BLaER1 (cell line): ENCODE results near the gene DUSP16.

Experiments used
- H3K27ac ChIP-seq: shearing (Covaris generic); formaldehyde crosslinking; 2 replicates; pipeline ENCODE4 v1.8.1; 2022
- H3K27me3 ChIP-seq: shearing (Covaris generic); formaldehyde crosslinking; 2 replicates; pipeline ENCODE4 v1.8.1; 2022
- H3K36me3 ChIP-seq: shearing (Covaris generic); formaldehyde crosslinking; 2 replicates; pipeline ENCODE4 v1.8.1; 2022
- H3K4me1 ChIP-seq: shearing (Covaris generic); formaldehyde crosslinking; 2 replicates; pipeline ENCODE4 v1.8.1; 2022
- H3K4me2 ChIP-seq: shearing (Covaris generic); formaldehyde crosslinking; 2 replicates; pipeline ENCODE4 v1.8.1; 2022
- H3K4me3 ChIP-seq: shearing (Covaris generic); formaldehyde crosslinking; 2 replicates; pipeline ENCODE4 v1.8.1; 2022
- H3K9ac ChIP-seq: shearing (Covaris generic); formaldehyde crosslinking; 2 replicates; pipeline ENCODE4 v1.8.1; 2022
- H3K9me3 ChIP-seq: shearing (Covaris generic); formaldehyde crosslinking; 2 replicates; pipeline ENCODE4 v1.8.1; 2022
- H4K20me1 ChIP-seq: shearing (Covaris generic); formaldehyde crosslinking; 2 replicates; pipeline ENCODE4 v1.8.1; 2022
- Cebpa-rat ChIP-seq: shearing (Covaris generic); IDR thresholded peaks from 2 replicates; pipeline ENCODE4 v1.8.1; 2022

The DUSP16 gene

DNA sequence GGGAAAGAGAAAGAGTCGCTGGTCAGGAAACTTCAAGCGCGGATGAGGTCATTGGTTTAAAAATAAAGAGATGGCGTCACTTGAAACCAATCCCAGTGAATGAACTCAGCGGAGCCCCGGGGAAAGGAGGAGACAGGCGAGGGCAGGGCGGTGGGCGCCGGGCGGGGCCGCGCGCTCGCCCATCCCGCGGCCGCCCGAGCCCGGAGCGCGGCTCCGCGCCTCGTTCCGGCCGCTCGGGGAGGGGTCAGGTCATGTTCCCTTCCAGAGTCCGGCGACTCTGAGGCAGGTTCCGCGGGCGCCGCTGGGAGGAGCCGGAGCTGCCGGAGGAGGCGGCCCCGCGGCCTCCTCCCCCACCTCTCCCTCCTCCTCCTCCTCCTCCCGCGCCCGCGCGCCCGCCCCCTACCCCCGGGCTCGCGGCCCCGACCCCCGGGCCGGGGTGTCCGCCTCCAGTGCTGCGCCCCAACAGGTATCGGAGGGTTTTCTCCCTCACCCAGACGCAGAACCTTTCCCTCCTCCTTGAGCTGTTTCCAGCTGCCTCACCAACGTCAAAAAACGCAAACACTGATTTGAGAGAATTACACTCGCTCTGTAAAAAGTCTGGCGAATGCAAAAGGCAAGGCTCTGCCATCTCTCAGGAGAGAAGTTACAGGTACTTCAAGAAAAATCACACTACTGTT is at the start of gene DUSP16:
TSS of gene DUSP16 (minus strand) at position 279 of the 677 bp plus-strand sequence. CDS start 41,765 bp downstream, outside the sequence.
- peaks cover 14% of the 10 kb centered on the region for H3K9me3 ChIP-seq
- peak within 1 kb of the TSS; percentile 94 for H3K4me3 ChIP-seq
- H3K27me3 ChIP-seq, result peaks cover 23% of the 10 kb centered on the region
- H3K4me2 ChIP-seq, result peak within 1 kb of the TSS; percentile 93
- peaks cover 13% of the 10 kb centered on the region for H4K20me1 ChIP-seq
- H3K36me3 ChIP-seq, result no peaks in the 10 kb centered on the region
- TF ChIP-seq Cebpa-rat, result no peak
- H3K27ac ChIP-seq, result peak within 1 kb of the TSS; percentile 95
- peaks cover 14% of the 10 kb centered on the region for H3K4me1 ChIP-seq
- H3K9ac ChIP-seq, result peak within 1 kb of the TSS; percentile 95

GRCh38 chr12:12612358-12612757 is 49.7 kb upstream of the DUSP16 start:
- peak overlapping the region; percentile 82 for H3K4me2 ChIP-seq
- H4K20me1 ChIP-seq, result no peaks in the 10 kb centered on the region
- H3K9ac ChIP-seq, result peak overlapping the region; percentile 87
- H3K27ac ChIP-seq, result peak overlapping the region; percentile 85
- peak overlapping the region; percentile 77 for H3K4me3 ChIP-seq
- no peak for TF ChIP-seq Cebpa-rat
- H3K4me1 ChIP-seq, result peaks cover 29% of the 10 kb centered on the region
- H3K9me3 ChIP-seq, result no peaks in the 10 kb centered on the region
- no peaks in the 10 kb centered on the region for H3K27me3 ChIP-seq
- H3K36me3 ChIP-seq, result peaks cover 13% of the 10 kb centered on the region

- Histone ChIP-seq H3K4me2 (peak within 1 kb of the TSS; percentile 82), H3K27ac (peak within 1 kb of the TSS; percentile 85), H3K4me1 (peaks cover 29% of the 10 kb centered on the region), H3K27me3 (no peaks in the 10 kb centered on the region), H4K20me1 (no peaks in the 10 kb centered on the region), H3K4me3 (peak within 1 kb of the TSS; percentile 77), H3K9ac (peak within 1 kb of the TSS; percentile 87), H3K9me3 (no peaks in the 10 kb centered on the region), H3K36me3 (peaks cover 8% of the 10 kb centered on the region)
- TF ChIP-seq Cebpa-rat, result no peak
Measured at GRCh38 chr12:12611512-12612306, 49.0 kb upstream of the DUSP16 start, which contains the start of gene CREBL2. CREBL2 (plus strand) TSS chr12:12611876; CDS start chr12:12612173, 297 bp downstream.

DNA sequence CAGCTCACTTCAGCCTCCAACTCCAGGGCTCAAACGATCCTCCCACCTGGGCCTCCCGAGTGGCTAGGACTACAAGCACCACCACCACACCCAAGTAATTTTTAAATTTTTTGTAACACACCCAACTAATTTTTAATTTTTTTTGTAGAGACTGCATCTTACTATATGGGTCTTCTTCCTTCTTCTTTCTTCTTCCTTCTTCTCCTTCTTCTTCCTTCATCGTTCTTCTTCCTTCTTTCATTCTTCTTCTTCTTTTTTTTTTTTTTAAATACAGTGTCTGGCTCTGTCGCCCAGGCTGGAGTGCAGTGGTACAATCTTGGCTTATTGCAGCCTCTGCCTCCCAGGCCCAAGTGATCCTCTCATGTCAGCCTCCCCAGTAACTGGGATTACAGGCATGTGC is 48.0 kb upstream of the DUSP16 start:
- Histone ChIP-seq H4K20me1 (no peaks in the 10 kb centered on the region), H3K4me3 (peak overlapping the region; percentile 77; the same call in 1 of the 2 replicates), H3K4me1 (peaks cover 29% of the 10 kb centered on the region), H3K27ac (no peak overlapping the region; the same call in 1 of the 2 replicates), H3K9ac (no peak overlapping the region; the same call in 1 of the 2 replicates), H3K27me3 (no peaks in the 10 kb centered on the region), H3K9me3 (no peaks in the 10 kb centered on the region), H3K4me2 (peak overlapping the region; percentile 82), H3K36me3 (peaks cover 8% of the 10 kb centered on the region)
- no peak for TF ChIP-seq Cebpa-rat

DNA sequence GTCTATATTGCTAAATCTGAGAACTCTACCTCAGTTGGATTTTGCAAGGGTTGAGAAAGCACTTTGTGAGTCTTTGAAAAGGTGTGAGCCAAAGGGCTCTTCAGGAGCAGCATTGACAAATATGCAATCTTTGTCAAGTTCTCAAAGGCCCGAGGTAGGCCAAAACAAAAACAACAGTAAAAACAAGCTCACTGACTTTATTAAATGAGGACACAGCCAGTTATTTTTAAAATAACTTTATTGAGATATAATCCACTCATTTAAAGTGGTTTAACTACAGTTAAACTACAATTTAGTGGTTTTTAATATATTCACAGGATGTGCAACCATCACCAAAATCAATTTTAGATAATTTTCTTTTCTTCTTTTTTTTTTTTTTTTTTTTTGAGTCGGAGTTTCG is 47.0 kb upstream of the DUSP16 start:
- Histone ChIP-seq H3K36me3 (no peaks in the 10 kb centered on the region), H4K20me1 (no peaks in the 10 kb centered on the region), H3K4me1 (peaks cover 29% of the 10 kb centered on the region), H3K27me3 (no peaks in the 10 kb centered on the region), H3K4me2 (no peak overlapping the region), H3K9me3 (no peaks in the 10 kb centered on the region), H3K9ac (no peak overlapping the region), H3K4me3 (no peak overlapping the region), H3K27ac (no peak overlapping the region)
- TF ChIP-seq Cebpa-rat, result no peak

- Histone ChIP-seq H4K20me1 (no peaks in the 10 kb centered on the region), H3K9ac (no peak overlapping the region), H3K4me2 (no peak overlapping the region), H3K4me3 (no peak overlapping the region), H3K9me3 (no peaks in the 10 kb centered on the region), H3K36me3 (no peaks in the 10 kb centered on the region), H3K27ac (no peak overlapping the region), H3K4me1 (peaks cover 24% of the 10 kb centered on the region), H3K27me3 (no peaks in the 10 kb centered on the region)
- no peak for TF ChIP-seq Cebpa-rat
Measured at GRCh38 chr12:12608557-12608957, 45.9 kb upstream of the DUSP16 start.

GRCh38 chr12:12606781-12607589 is 44.3 kb upstream of the DUSP16 start:
- peaks cover 11% of the 10 kb centered on the region for H3K4me1 ChIP-seq
- H3K4me3 ChIP-seq, result no peak overlapping the region
- no peaks in the 10 kb centered on the region for H3K9me3 ChIP-seq
- H3K27me3 ChIP-seq, result no peaks in the 10 kb centered on the region
- H3K27ac ChIP-seq, result no peak overlapping the region
- H3K9ac ChIP-seq, result no peak overlapping the region
- H3K4me2 ChIP-seq, result no peak overlapping the region
- H3K36me3 ChIP-seq, result no peaks in the 10 kb centered on the region
- TF ChIP-seq Cebpa-rat, result no peak
- no peaks in the 10 kb centered on the region for H4K20me1 ChIP-seq

- H3K27ac ChIP-seq, result no peak overlapping the region
- no peak overlapping the region for H3K9ac ChIP-seq
- no peaks in the 10 kb centered on the region for H3K36me3 ChIP-seq
- 0 out of 2 replicates have a peak, but pooled peaks cover 5% of the 10 kb centered on the region for H3K4me1 ChIP-seq
- TF ChIP-seq Cebpa-rat, result no peak
- H3K9me3 ChIP-seq, result no peaks in the 10 kb centered on the region
- H3K4me3 ChIP-seq, result no peak overlapping the region
- no peaks in the 10 kb centered on the region for H4K20me1 ChIP-seq
- H3K4me2 ChIP-seq, result no peak overlapping the region
- no peaks in the 10 kb centered on the region for H3K27me3 ChIP-seq
Measured at GRCh38 chr12:12604740-12605139, 42.1 kb upstream of the DUSP16 start.

- H3K36me3 ChIP-seq, result no peaks in the 10 kb centered on the region
- H3K9me3 ChIP-seq, result no peaks in the 10 kb centered on the region
- no peak overlapping the region for H3K4me2 ChIP-seq
Measured at GRCh38 chr12:12600659-12601058, 38.0 kb upstream of the DUSP16 start.

More at GRCh38 chr12:12600659-12601058, 38.0 kb upstream of the DUSP16 start:
- Histone ChIP-seq H3K9ac (no peak overlapping the region), H4K20me1 (no peaks in the 10 kb centered on the region), H3K27ac (no peak overlapping the region), H3K4me1 (no peaks in the 10 kb centered on the region), H3K4me3 (no peak overlapping the region), H3K27me3 (no peaks in the 10 kb centered on the region)
- TF ChIP-seq Cebpa-rat, result no peak
